Measurements from ENCODE around the gene ADGRG3. TPM values are rescaled to one million over a fixed set of nuclear protein-coding genes. Genes with fewer than 3 reads are reported as not detected.

The ADGRG3 gene
- total RNA-seq, 1 experiment from 2014 or later = not detected

GRCh38 chr16:57688987-57689761, 21.1 kb downstream of the ADGRG3 start:
- ATAC-seq = no peak
- no peak for DNase-seq (ENCODE audit: low read depth, low spot score)
- H3K9me3 ChIP-seq (ENCODE audit: control insufficient read depth in 1 of 2, insufficient read depth in 1 of 2, low read depth in 1 of 2, low read length in 2 of 2) = no peaks in the 10 kb centered on the region
- H2AFZ ChIP-seq (ENCODE audit: low read depth, low read length, poor library complexity, severe bottlenecking) = no peak overlapping the region
- no peaks in the 10 kb centered on the region for H3K27me3 ChIP-seq (ENCODE audit: insufficient read depth, low read length)
- no peak overlapping the region for H3K4me2 ChIP-seq (ENCODE audit: low read length)
- BruUV-seq (replicated peaks) = no TSS peak
- no peak overlapping the region for H3K9ac ChIP-seq (ENCODE audit: low read length)
- H3K36me3 ChIP-seq (ENCODE audit: control insufficient read depth in 1 of 2, insufficient read depth in 2 of 2, low read length in 2 of 2) = no peaks in the 10 kb centered on the region
- no peaks in the 10 kb centered on the region for H3K4me1 ChIP-seq (ENCODE audit: control insufficient read depth in 1 of 2, insufficient read depth in 2 of 2, low read length in 2 of 2)
- ChIA-PET CTCF (no interaction called here), RAD21 (ENCODE audit: low non-redundant PET in 1 of 2, low total read pairs in 2 of 2, uncharacterized antibody in 2 of 2, unreplicated experiment in 2 of 2) (no interaction called here), POLR2A (no interaction called here)
- TF ChIP-seq FOSL1 (IDR thresholded peaks at IDR 0.05; ENCODE audit: low read depth) = no peak
- no peak for TF ChIP-seq SP1 (IDR thresholded peaks at IDR 0.05; ENCODE audit: low read depth)
- TF ChIP-seq EZH2phosphoT487 (IDR thresholded peaks at IDR 0.05; ENCODE audit: borderline replicate concordance) = no peak
- no peak for TF ChIP-seq CEBPB (IDR thresholded peaks at IDR 0.05; ENCODE audit: low read depth)
- no peak for TF ChIP-seq EZH2 (IDR thresholded peaks at IDR 0.05)
- no peak for TF ChIP-seq SIN3A (IDR thresholded peaks at IDR 0.05; ENCODE audit: low read depth)
- no peak for TF ChIP-seq CBX3 (IDR thresholded peaks at IDR 0.05; ENCODE audit: low read depth)
- TF ChIP-seq CTCF (IDR thresholded peaks at IDR 0.05 in 2 of 3, conservative IDR thresholded peaks at IDR 0.05 in 1 of 3; ENCODE audit: borderline replicate concordance in 1 of 3, insufficient read depth in 1 of 3, low read depth in 2 of 3, low read length in 2 of 3) = no peak
- TF ChIP-seq, protein P1, sequence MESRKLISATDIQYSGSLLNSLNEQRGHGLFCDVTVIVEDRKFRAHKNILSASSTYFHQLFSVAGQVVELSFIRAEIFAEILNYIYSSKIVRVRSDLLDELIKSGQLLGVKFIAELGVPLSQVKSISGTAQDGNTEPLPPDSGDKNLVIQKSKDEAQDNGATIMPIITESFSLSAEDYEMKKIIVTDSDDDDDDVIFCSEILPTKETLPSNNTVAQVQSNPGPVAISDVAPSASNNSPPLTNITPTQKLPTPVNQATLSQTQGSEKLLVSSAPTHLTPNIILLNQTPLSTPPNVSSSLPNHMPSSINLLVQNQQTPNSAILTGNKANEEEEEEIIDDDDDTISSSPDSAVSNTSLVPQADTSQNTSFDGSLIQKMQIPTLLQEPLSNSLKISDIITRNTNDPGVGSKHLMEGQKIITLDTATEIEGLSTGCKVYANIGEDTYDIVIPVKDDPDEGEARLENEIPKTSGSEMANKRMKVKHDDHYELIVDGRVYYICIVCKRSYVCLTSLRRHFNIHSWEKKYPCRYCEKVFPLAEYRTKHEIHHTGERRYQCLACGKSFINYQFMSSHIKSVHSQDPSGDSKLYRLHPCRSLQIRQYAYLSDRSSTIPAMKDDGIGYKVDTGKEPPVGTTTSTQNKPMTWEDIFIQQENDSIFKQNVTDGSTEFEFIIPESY (IDR thresholded peaks at IDR 0.05; ENCODE audit: extremely low read depth, insufficient replicate concordance, low read length) = no peak
- TF ChIP-seq POLR2AphosphoS5 (IDR thresholded peaks at IDR 0.05; ENCODE audit: low read depth, low read length) = no peak
- TF ChIP-seq ELF1 (IDR thresholded peaks at IDR 0.05; ENCODE audit: borderline replicate concordance, low read depth) = no peak
- H3K9me2 ChIP-seq (ENCODE audit: insufficient read depth) = no peaks in the 10 kb centered on the region
- H3K79me2 ChIP-seq (ENCODE audit: insufficient read depth, low read length) = no peaks in the 10 kb centered on the region
- intact Hi-C loops (cut with micrococcal nuclease) = no loop called here
- no peaks in the 10 kb centered on the region for H4K20me1 ChIP-seq (ENCODE audit: insufficient read depth)
- no peak overlapping the region for H3K4me3 ChIP-seq (replicated peaks in 1 of 2; ENCODE audit: low read depth in 1 of 2, low read length in 2 of 2)
- no peak overlapping the region for H3K27ac ChIP-seq (ENCODE audit: low read depth, low read length)

Data from HCT116 (cell line).